GM18499 (cell line): ENCODE measurements around the gene RAB3IL1.
"Not testable (repeated sequence)": the region's sequence is repeated elsewhere in the genome, so short reads cannot be mapped to it uniquely, and the experiment has no call there.

Experiments used
- ATAC-seq: cut with Tn5 transposase; IDR thresholded peaks from one replicate; pipeline ENCODE4 v1.9.1; 2021; ENCODE audit warnings: moderate number of reproducible peaks; ENCODE audit not compliant: insufficient read depth, unreplicated experiment

Gene RAB3IL1

DNA sequence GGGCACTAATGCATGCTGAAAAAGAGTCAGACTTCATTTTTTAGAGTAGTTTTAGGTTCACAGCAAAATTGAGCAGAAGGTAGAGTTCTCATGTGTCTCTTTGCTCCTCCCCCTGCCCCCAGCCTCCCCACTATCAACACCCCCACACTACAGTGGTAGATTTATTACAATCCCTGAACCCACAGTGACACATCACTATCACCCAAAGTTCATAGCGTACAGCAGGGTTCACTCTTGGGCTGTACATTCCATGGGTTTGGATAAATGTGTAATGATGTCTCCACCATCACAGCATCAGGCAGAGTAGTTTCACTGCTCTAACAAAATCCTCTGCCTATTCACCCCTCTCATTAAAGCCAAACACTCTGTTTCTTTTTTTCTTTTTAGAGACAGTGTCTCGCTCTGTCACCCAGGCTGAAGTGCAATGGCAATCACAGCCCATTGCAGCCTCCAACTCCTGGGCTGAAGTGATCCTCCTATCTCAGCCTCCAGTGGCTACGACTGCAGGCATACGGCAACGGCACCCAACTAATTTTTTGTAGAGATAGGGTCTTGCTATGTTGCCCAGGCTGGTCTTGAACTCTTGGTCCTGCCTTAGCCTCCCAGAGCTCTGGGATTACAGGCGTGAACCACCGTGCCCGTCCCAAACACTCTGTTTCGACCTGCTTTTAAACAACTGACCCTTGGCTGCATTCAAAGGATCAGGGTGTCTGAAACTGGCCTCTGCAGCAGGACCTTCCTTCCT lies 36.9 kb upstream of the RAB3IL1 start:
- no peak for ATAC-seq

DNA sequence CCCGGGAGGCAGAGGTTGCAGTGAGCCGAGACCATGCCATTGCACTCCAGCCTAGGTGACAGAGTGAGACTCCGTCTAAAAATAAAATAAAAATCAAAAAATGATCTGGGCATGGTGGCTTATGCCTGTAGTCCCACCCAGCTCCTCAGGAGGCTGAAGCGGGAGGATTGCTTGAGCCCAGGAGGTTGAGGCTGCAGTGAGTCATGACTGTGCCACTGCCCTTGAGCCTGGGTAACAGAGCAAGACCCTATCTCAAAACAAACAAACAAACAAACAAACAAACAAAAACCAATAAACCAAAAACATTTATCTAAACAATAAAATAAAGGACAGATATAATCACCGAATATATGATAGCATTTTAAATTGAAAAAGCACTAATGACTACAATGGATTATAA lies 36.3 kb upstream of the RAB3IL1 start:
- not testable (repeated sequence) for ATAC-seq

DNA sequence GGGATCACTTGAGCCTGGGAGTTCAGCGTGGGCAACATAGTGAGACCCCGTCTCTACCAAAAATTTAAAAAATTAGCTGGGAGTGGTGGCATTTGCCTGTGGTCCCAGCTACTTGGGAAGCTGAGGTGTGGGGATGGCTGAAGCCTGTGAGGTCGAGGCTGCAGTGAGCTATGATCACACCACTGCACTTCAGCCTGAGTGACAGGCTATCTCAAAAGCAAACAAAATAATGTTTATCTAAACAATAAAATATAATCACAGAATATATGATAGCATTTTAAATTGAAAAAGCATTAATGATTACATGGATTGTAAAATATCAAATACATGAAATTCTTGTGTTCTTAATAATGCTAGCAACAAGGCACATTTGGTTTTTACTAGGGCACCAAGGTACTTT lies 35.5 kb upstream of the RAB3IL1 start:
- ATAC-seq, result no peak

- ATAC-seq, result no peak
Observed at GRCh38 chr11:61951484-61952135, 34.2 kb upstream of the RAB3IL1 start.

GRCh38 chr11:61950035-61950547 lies 32.7 kb upstream of the RAB3IL1 start, which contains the start of gene BEST1:
TSS of gene BEST1 (plus strand) at chr11:61950351. CDS start at chr11:61951807, 1,456 bp downstream.
- ATAC-seq, result no peak

GRCh38 chr11:61949169-61950034 lies 32.0 kb upstream of the RAB3IL1 start:
- ATAC-seq, result no peak

DNA sequence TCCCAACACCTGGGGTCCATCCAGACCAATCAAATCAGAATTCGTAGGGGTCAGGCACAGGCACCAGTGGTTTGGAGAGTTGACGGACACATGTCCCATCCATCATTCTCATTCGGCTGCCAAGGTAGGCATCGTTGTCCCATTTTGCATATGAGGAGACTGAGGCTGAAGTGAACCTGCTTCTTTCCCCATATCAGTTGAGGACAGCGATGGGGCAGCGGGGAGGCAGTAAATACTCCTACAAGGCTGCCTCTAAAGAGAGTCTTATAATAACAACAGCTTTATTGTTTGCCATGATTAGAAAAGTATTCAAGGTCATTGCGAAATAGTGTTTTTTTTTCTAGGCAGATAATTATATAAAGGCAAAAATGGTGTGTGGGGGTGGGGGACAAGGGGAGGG lies 31.1 kb upstream of the RAB3IL1 start:
- ATAC-seq, result no peak

GRCh38 chr11:61947486-61948210 lies 30.3 kb upstream of the RAB3IL1 start:
- no peak for ATAC-seq

DNA sequence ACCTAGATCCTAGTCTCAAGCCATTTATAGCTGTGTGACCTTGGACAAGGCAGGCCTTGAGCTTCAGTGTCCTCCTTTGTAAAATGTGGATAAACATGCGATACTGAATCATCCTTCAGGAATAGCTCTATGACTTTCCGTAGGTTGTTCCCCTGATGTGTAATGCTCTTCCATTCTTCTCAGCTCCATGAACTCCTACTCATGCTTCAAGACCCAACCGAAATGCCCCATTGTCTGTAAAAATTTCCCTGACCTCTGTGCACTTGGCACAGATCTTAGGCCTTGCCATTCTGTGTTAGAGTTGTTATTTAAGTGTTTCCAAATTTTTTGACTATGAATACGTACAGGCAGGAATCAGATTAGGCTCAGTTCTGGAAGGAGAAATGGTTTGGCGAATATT lies 29.5 kb upstream of the RAB3IL1 start:
- no peak for ATAC-seq

GRCh38 chr11:61945191-61945590 lies 27.8 kb upstream of the RAB3IL1 start:
- ATAC-seq, result no peak

DNA sequence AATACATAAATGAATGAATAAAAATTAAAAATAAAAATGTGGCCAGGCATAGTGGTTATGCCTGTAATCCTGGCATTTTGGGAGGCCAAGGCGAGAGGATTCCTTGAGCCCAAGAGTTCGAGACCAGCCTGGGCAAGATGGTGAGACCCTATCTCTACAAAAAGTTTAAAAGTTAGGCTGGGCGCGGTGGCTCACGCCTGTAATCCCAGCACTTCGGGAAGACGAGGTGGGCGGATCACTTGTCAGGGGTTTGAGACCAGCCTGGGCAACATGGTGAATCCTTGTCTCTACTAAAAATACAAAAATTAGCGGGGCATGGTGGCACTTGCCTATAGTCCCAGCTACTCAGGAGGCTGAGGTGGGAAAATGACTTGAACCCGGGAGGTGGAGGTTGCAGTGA lies 23.1 kb upstream of the RAB3IL1 start:
- no peak for ATAC-seq

- no peak for ATAC-seq
Observed at GRCh38 chr11:61935861-61936260, 18.5 kb upstream of the RAB3IL1 start.

DNA sequence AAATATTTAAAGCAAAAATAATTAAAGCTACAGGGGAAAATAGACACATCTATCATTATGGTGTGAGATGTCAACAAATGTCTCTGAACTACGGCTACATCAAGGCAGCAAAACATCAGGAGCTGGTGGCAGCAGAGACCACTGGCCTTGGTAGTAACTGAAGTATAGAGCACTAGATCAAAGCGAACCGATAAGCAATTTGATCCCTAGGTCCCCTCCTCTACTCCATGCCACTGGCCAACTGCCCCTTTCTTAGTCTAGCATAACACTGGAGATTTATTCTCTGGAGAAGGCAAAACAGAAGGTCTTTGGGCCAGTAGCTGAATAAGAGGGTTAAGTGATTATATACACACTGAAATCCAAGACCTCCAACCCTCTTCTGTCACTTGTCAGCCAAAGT lies 13.6 kb upstream of the RAB3IL1 start:
- ATAC-seq, result no peak

DNA sequence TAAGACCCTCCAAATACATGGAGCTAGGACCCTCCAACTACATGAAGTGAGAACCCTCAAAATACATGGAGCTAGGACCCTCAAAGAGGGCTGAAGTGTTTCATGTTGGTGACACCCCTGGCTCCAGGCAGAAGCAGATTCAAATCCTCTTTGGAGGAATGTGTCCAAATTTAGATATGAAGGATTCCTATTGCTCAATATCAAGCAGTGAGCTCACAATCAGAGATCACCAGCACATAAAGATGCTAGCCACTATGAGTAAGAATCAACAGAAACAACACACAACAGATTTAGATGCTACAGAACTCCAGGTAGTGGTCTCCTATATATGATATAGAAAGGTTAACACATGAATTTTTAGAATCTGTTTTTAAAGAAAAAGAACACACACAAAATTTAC lies 11.2 kb upstream of the RAB3IL1 start:
- ATAC-seq, result no peak

- no peak for ATAC-seq
Observed at GRCh38 chr11:61927501-61927900, 10.1 kb upstream of the RAB3IL1 start.

DNA sequence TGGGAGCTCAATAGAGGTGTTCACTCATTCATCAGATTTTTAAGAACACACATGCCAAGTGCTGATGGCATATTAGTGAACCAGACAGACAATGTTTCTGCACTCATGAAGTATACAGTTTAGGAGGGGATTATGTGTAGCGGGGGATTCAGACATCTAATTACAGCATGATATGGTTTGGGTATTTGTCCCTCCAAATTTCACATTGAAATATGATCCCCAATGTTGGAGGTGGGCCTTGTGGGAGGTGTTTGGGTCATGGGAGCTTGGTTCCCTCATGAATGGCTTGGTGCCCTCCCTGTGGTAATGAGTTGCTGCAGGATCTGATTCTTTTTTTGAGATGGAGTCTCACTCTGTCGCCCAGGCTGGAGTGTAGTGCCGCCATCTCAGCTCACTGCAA lies 8.9 kb upstream of the RAB3IL1 start:
- ATAC-seq, result no peak

GRCh38 chr11:61925736-61926135 lies 8.4 kb upstream of the RAB3IL1 start:
- ATAC-seq, result no peak

- no peak for ATAC-seq
Observed at GRCh38 chr11:61924064-61924455, 6.7 kb upstream of the RAB3IL1 start.

DNA sequence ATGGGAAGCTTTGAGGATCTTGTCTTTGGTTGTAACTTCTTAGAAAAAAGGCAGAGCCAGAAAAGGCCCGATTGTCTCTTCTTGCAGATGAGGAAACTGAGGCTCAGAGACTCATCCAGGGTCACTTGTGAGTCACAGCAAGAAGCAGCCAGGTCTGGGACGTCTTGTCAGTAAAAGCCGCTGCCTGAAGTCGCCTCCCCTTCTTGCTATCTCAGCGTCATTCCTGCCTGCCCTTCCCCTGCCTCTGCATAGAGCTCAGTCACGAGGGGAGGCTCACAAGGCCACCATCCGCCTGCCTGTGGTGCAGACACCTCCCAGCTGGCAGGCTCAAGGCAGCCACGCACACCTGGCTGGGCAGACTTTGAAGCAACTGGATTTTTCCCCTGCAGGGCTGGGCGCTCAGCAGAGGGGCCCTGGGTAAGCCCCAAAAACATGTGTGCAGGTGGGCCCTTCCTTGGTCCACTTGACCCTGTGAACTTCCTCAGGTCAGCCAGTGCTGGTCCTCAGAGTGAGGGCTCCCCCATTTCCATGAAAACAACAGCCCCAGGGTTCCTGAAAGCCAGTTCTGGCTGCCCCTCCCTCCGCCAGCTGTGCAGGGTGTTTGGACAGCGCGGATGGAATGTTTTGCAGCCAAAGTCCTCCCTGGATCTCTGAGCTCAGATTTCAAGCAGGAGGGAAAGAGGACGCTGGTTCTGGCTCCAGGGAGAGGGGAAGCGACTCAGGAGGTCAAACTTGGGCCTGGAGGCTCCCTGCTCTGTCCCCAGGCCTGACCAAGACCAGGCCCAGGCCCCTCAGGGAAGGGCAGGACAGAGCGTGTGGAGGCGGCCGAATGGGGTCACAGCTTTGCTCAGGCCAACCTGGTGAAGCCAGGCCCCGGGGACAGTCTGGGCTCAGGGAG lies 6.0 kb upstream of the RAB3IL1 start:
- no peak for ATAC-seq
